K562 (cell line): Measurements from ENCODE around the gene TBX19. TPM values are rescaled to one million over a fixed set of nuclear protein-coding genes. Genes with fewer than 3 reads are reported as not detected.

ENCODE experiments used
- BRCA1 ChIP-seq, 2 experiments: fragments of 450-650 bp in 1 of 2; sonication (generic) in 1 of 2; formaldehyde crosslinking in 1 of 2; IDR thresholded peaks; 2 replicates each; pipeline versions ENCODE4 v1.5.0 to v1.6.1; 2017 to 2020; ENCODE audit warnings: mild to moderate bottlenecking in 1 of 2, missing genetic modification reagents in 1 of 2
- CBFB ChIP-seq: sonication (generic); formaldehyde crosslinking; IDR thresholded peaks from 2 replicates; pipeline ENCODE4 v1.4.0; 2020; ENCODE audit warnings: mild to moderate bottlenecking, missing genetic modification reagents
- CBX5 ChIP-seq: IDR thresholded peaks from 2 replicates; pipeline ENCODE4 v1.6.1; 2014; ENCODE audit warnings: low read depth, borderline replicate concordance
- DACH1 ChIP-seq: fragments of 450-650 bp; IDR thresholded peaks from 2 replicates; pipeline ENCODE4 v1.6.1; 2018; ENCODE audit not compliant: partially characterized antibody
- ELF4 ChIP-seq: fragments of 450-650 bp; formaldehyde crosslinking; IDR thresholded peaks from 2 replicates; pipeline ENCODE4 v1.4.0; 2022; ENCODE audit warnings: missing genetic modification characterization
- EZH2 ChIP-seq: IDR thresholded peaks from 2 replicates; pipeline ENCODE4 v1.6.1; 2012; ENCODE audit warnings: low read depth, mild to moderate bottlenecking, inconsistent platforms, low read length, borderline replicate concordance
- FOS ChIP-seq: IDR thresholded peaks from 3 replicates; pipeline ENCODE4 v1.6.1; 2011; ENCODE audit not compliant: insufficient read length; ENCODE audit errors: extremely low read depth
- FOXJ2 ChIP-seq: fragments of 200-800 bp; sonication (Bioruptor generic); IDR thresholded peaks from 2 replicates; pipeline ENCODE4 v1.6.1; 2016; ENCODE audit warnings: missing genetic modification characterization, missing compliant biosample characterization
- GABPA ChIP-seq: fragments of 200-800 bp; sonication (Bioruptor generic); conservative IDR thresholded peaks from 2 replicates; pipeline ENCODE4 v1.6.1; 2016; ENCODE audit warnings: low read depth, missing genetic modification characterization, missing compliant biosample characterization
- HNRNPL ChIP-seq: fragments of 200-400 bp; formaldehyde crosslinking; IDR thresholded peaks from 2 replicates; pipeline ENCODE4 v1.6.1; 2017; ENCODE audit warnings: low read depth, mild to moderate bottlenecking, low read length
- JUNB ChIP-seq: fragments of 450-650 bp; formaldehyde crosslinking; conservative IDR thresholded peaks from 2 replicates; pipeline ENCODE4 v1.4.0; 2020; ENCODE audit warnings: mild to moderate bottlenecking
- KDM5B ChIP-seq: fragments of 200-600 bp; sonication (generic); IDR thresholded peaks from 2 replicates; pipeline ENCODE4 v1.6.1; 2012; ENCODE audit warnings: low read depth, mild to moderate bottlenecking, moderate library complexity, low read length, control low read depth, inconsistent platforms; ENCODE audit not compliant: insufficient replicate concordance
- MAFK ChIP-seq: IDR thresholded peaks from 2 replicates; pipeline ENCODE4 v1.6.1; 2011; ENCODE audit warnings: low read length, improper control_type of control experiment
- MECOM ChIP-seq: fragments of 250-450 bp; sonication (Bioruptor Pico); IDR thresholded peaks from 2 replicates; pipeline ENCODE4 v1.8.0; 2022; ENCODE audit warnings: inconsistent platforms
- MTA1 ChIP-seq: fragments of 450-650 bp; IDR thresholded peaks from 2 replicates; pipeline ENCODE4 v1.6.1; 2017; ENCODE audit warnings: borderline replicate concordance
- MTA3 ChIP-seq: fragments of 450-650 bp; formaldehyde crosslinking; IDR thresholded peaks from 2 replicates; pipeline ENCODE4 v1.6.1; 2017; ENCODE audit warnings: mild to moderate bottlenecking, borderline replicate concordance
- NFYB ChIP-seq: IDR thresholded peaks from 2 replicates; pipeline ENCODE4 v1.6.1; 2011; ENCODE audit warnings: mild to moderate bottlenecking, moderate library complexity; ENCODE audit not compliant: insufficient read length; ENCODE audit errors: extremely low read depth
- PRMT5 ChIP-seq: sonication (generic); formaldehyde crosslinking; IDR thresholded peaks from 2 replicates; pipeline ENCODE4 v1.5.0; 2020; ENCODE audit warnings: missing genetic modification reagents
- PTTG1 ChIP-seq: fragments of 450-650 bp; IDR thresholded peaks from 2 replicates; pipeline ENCODE4 v1.6.1; 2016; ENCODE audit warnings: low read depth, mild to moderate bottlenecking, missing genetic modification characterization, missing compliant biosample characterization
- SIN3B ChIP-seq: fragments of 450-650 bp; IDR thresholded peaks from 2 replicates; pipeline ENCODE4 v1.6.1; 2017; ENCODE audit warnings: low read depth, mild to moderate bottlenecking, moderate library complexity
- ZC3H11A ChIP-seq: IDR thresholded peaks from 2 replicates; pipeline ENCODE4 v1.6.1; 2012; ENCODE audit warnings: low read depth, low read length, improper control_type of control experiment
- ZNF175 ChIP-seq: fragments of 200-800 bp; sonication (Bioruptor generic); IDR thresholded peaks from 2 replicates; pipeline ENCODE4 v1.6.1; 2016; ENCODE audit warnings: low read depth, mild to moderate bottlenecking, missing genetic modification characterization, missing compliant biosample characterization
- ZNF41 ChIP-seq: fragments of 250-450 bp; sonication (Bioruptor Pico); conservative IDR thresholded peaks from 2 replicates; pipeline ENCODE4 v1.4.0; 2020; ENCODE audit warnings: mild to moderate bottlenecking
- polyA plus RNA-seq, 8 experiments: library from polyadenylated mRNA; depleted of rRNA in 4 of 8; stranded (reverse) in 5 of 8; unstranded in 3 of 8; fragments of >200 nt; fragmentation: Nextera tagmentation in 2 of 8; fragmentation: Illumina TruSeq in 1 of 8; extraction: Ambion mirVana in 2 of 8; extraction: Trizol in 1 of 8; gene quantifications; 2 replicates each; pipeline versions ENCODE4 v1.2.1 to v1.2.3, GENCODE V29; 2011 to 2014; ENCODE audit warnings: inconsistent platforms in 1 of 8, missing spikeins in 1 of 8
- total RNA-seq, 7 experiments: library from RNA; depleted of rRNA in 6 of 7; stranded (reverse); fragments of >200 nt in 6 of 7; fragmentation: Illumina TruSeq in 2 of 7; extraction: Trizol in 2 of 7; gene quantifications; 2 replicates each; pipeline versions ENCODE4 v1.2.1 to v1.2.3, GENCODE V29; 2011 to 2021; ENCODE audit warnings: low replicate concordance in 1 of 7
- TF ChIP-seq, protein P1 (sequence below), 2 experiments: fragments of 450-650 bp in 1 of 2; sonication (generic) in 1 of 2; formaldehyde crosslinking in 1 of 2; IDR thresholded peaks in 1 of 2; conservative IDR thresholded peaks in 1 of 2; 2 replicates each; pipeline versions ENCODE4 v1.6.1 to v1.8.1; 2016 to 2023; ENCODE audit warnings: mild to moderate bottlenecking in 2 of 2, moderate library complexity in 2 of 2, inconsistent platforms in 1 of 2, missing genetic modification reagents in 1 of 2
- TF ChIP-seq, protein P2 (sequence below), 2 experiments: fragments of 450-650 bp; IDR thresholded peaks; 2 replicates each; pipeline ENCODE4 v1.6.1; 2018; ENCODE audit warnings: mild to moderate bottlenecking in 2 of 2, low read depth in 1 of 2; ENCODE audit not compliant: partially characterized antibody in 2 of 2

The TBX19 gene
- total and polyA plus RNA-seq, 9 of the 15 experiments (the other 6 are each of a cell fraction or from before 2014, with no cell fraction given): 0.32 to 3.1 (median 0.95) TPM

DNA sequence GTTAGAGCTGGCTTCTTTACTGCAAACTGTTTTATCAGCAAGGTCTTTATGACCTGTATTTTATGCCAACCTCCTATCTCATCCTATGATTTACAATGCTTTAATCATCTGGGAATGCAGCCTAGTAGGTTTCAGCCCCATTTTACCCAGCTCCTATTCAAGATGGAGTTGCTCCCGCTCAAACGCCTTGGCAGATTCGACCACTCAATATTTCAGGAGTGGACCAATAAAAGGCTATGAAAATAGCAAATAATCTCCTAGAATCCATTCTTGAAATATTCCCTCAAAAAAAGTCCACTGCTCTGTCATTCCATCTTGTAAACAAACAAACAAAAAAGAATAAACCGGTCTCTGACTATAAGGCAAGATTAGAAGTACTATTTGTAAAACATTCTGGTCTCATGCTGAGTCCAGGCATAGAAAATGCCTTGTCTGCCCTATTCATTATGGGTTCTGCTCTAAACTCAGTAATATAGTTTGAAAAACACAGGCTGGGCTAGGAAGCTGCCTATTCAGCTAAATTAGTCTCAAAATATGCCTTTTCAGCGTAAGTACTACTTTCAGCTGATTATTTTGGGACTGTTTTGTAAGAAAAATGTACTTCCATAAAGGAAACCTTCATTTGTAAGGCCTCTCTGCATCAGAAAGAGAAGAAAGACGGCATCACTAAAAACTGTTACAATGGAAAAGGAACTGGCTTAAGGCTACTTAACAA, 53.0 kb downstream of the TBX19 start (continued):
- TF ChIP-seq NFYB: no peak
- TF ChIP-seq GABPA: no peak
- TF ChIP-seq ZNF175 (CRISPR knock-in tag): peak; percentile 68; the same call in 1 of the 2 replicates
- TF ChIP-seq CBX5: no peak
- no peak for TF ChIP-seq MTA1
- peak; percentile 76; the same call in 1 of the 2 replicates for TF ChIP-seq ZNF41 (CRISPR knock-in tag)
- peak; percentile 41; the same call in 1 of the 2 replicates for TF ChIP-seq MECOM
- no peak for TF ChIP-seq CBFB (CRISPR knock-in tag)
- TF ChIP-seq PTTG1 (tag): peak; percentile 22; the same call in 1 of the 2 replicates
- TF ChIP-seq, protein P1, sequence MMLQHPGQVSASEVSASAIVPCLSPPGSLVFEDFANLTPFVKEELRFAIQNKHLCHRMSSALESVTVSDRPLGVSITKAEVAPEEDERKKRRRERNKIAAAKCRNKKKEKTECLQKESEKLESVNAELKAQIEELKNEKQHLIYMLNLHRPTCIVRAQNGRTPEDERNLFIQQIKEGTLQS (IDR thresholded peaks at IDR 0.05): no peak
- TF ChIP-seq, protein P1 (CRISPR knock-in tag; conservative IDR thresholded peaks at IDR 0.05): no peak
- no peak for TF ChIP-seq JUNB (CRISPR knock-in tag)
- no peak for TF ChIP-seq ELF4 (CRISPR knock-in tag)
- TF ChIP-seq, protein P2, sequence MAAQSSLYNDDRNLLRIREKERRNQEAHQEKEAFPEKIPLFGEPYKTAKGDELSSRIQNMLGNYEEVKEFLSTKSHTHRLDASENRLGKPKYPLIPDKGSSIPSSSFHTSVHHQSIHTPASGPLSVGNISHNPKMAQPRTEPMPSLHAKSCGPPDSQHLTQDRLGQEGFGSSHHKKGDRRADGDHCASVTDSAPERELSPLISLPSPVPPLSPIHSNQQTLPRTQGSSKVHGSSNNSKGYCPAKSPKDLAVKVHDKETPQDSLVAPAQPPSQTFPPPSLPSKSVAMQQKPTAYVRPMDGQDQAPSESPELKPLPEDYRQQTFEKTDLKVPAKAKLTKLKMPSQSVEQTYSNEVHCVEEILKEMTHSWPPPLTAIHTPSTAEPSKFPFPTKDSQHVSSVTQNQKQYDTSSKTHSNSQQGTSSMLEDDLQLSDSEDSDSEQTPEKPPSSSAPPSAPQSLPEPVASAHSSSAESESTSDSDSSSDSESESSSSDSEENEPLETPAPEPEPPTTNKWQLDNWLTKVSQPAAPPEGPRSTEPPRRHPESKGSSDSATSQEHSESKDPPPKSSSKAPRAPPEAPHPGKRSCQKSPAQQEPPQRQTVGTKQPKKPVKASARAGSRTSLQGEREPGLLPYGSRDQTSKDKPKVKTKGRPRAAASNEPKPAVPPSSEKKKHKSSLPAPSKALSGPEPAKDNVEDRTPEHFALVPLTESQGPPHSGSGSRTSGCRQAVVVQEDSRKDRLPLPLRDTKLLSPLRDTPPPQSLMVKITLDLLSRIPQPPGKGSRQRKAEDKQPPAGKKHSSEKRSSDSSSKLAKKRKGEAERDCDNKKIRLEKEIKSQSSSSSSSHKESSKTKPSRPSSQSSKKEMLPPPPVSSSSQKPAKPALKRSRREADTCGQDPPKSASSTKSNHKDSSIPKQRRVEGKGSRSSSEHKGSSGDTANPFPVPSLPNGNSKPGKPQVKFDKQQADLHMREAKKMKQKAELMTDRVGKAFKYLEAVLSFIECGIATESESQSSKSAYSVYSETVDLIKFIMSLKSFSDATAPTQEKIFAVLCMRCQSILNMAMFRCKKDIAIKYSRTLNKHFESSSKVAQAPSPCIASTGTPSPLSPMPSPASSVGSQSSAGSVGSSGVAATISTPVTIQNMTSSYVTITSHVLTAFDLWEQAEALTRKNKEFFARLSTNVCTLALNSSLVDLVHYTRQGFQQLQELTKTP (IDR thresholded peaks at IDR 0.05; ENCODE audit: low read depth in 1 of 2, partially characterized antibody in 2 of 2): no peak
- no peak for TF ChIP-seq KDM5B
- TF ChIP-seq ZC3H11A: no peak
- TF ChIP-seq EZH2: no peak
- TF ChIP-seq SIN3B: no peak
- no peak for TF ChIP-seq MTA3
- no peak for TF ChIP-seq FOS
- TF ChIP-seq DACH1: no peak
- TF ChIP-seq FOXJ2 (tag): no peak
- no peak for TF ChIP-seq PRMT5 (CRISPR knock-in tag)
- TF ChIP-seq HNRNPL: no peak
- no peak for TF ChIP-seq BRCA1 (IDR thresholded peaks at IDR 0.05)
- no peak for TF ChIP-seq BRCA1 (CRISPR knock-in tag; IDR thresholded peaks at IDR 0.05)
- no peak for TF ChIP-seq MAFK
